K562 (cell line): ENCODE measurements around the gene PLXNA2. TPM values are rescaled to one million over a fixed set of nuclear protein-coding genes. Genes with fewer than 3 reads are reported as not detected.

ENCODE experiments used
- AFF1 ChIP-seq, 2 experiments: fragments of 450-650 bp; IDR thresholded peaks; 2 replicates each; pipeline ENCODE4 v1.6.1; 2018; ENCODE audit warnings: mild to moderate bottlenecking in 2 of 2, low read depth in 1 of 2; ENCODE audit not compliant: partially characterized antibody in 2 of 2
- CCAR2 ChIP-seq: fragments of 200-400 bp; formaldehyde crosslinking; IDR thresholded peaks from 2 replicates; pipeline ENCODE4 v1.6.1; 2017; ENCODE audit warnings: mild to moderate bottlenecking, low read depth, low read length
- EHMT2 ChIP-seq: fragments of 450-650 bp; IDR thresholded peaks from 2 replicates; pipeline ENCODE4 v1.6.1; 2018; ENCODE audit warnings: antibody characterized with exemption
- ELF4 ChIP-seq: fragments of 450-650 bp; formaldehyde crosslinking; IDR thresholded peaks from 2 replicates; pipeline ENCODE4 v1.4.0; 2022; ENCODE audit warnings: missing genetic modification characterization
- ETS1 ChIP-seq: conservative IDR thresholded peaks from 2 replicates; pipeline ENCODE4 v1.6.1; 2011; ENCODE audit warnings: low read depth, mild to moderate bottlenecking, low read length; ENCODE audit not compliant: control insufficient read depth
- GMEB1 ChIP-seq: fragments of 250-450 bp; sonication (Bioruptor Pico); IDR thresholded peaks from 2 replicates; pipeline ENCODE4 v1.4.0; 2020; ENCODE audit warnings: mild to moderate bottlenecking
- KDM1A ChIP-seq, 2 experiments: fragments of 450-650 bp; IDR thresholded peaks; 2 replicates each; pipeline ENCODE4 v1.6.1; 2016; ENCODE audit warnings: mild to moderate bottlenecking in 2 of 2
- KDM2B ChIP-seq: fragments of 250-450 bp; sonication (Bioruptor Pico); IDR thresholded peaks from 2 replicates; pipeline ENCODE4 v1.8.0; 2021; ENCODE audit warnings: mild to moderate bottlenecking, moderate library complexity
- PHF20 ChIP-seq: fragments of 450-650 bp; IDR thresholded peaks from 2 replicates; pipeline ENCODE4 v1.6.1; 2018; ENCODE audit not compliant: partially characterized antibody
- THRB ChIP-seq: fragments of 450-650 bp; formaldehyde crosslinking; conservative IDR thresholded peaks from 2 replicates; pipeline ENCODE4 v1.4.0; 2022; ENCODE audit warnings: mild to moderate bottlenecking, missing genetic modification characterization
- YY1 ChIP-seq, 3 experiments: IDR thresholded peaks; 2 replicates each; pipeline ENCODE4 v1.6.1; 2011; ENCODE audit warnings: low read length in 2 of 3, mild to moderate bottlenecking in 2 of 3, moderate library complexity in 2 of 3, borderline replicate concordance in 1 of 3, control low read depth in 1 of 3, low read depth in 1 of 3; ENCODE audit not compliant: insufficient read depth in 3 of 3, insufficient replicate concordance in 2 of 3, control insufficient read depth in 1 of 3, insufficient read length in 1 of 3; ENCODE audit errors: extremely low read depth in 1 of 3
- ZBTB26 ChIP-seq: fragments of 450-650 bp; formaldehyde crosslinking; IDR thresholded peaks from 2 replicates; pipeline ENCODE4 v1.4.0; 2022; ENCODE audit warnings: missing genetic modification characterization
- ZNF41 ChIP-seq: fragments of 250-450 bp; sonication (Bioruptor Pico); conservative IDR thresholded peaks from 2 replicates; pipeline ENCODE4 v1.4.0; 2020; ENCODE audit warnings: mild to moderate bottlenecking
- polyA plus RNA-seq, 8 experiments: library from polyadenylated mRNA; depleted of rRNA in 4 of 8; stranded (reverse) in 5 of 8; unstranded in 3 of 8; fragments of >200 nt; fragmentation: Nextera tagmentation in 2 of 8; fragmentation: Illumina TruSeq in 1 of 8; extraction: Ambion mirVana in 2 of 8; extraction: Trizol in 1 of 8; gene quantifications; 2 replicates each; pipeline versions ENCODE4 v1.2.1 to v1.2.3, GENCODE V29; 2011 to 2014; ENCODE audit warnings: inconsistent platforms in 1 of 8, missing spikeins in 1 of 8
- total RNA-seq, 7 experiments: library from RNA; depleted of rRNA in 6 of 7; stranded (reverse); fragments of >200 nt in 6 of 7; fragmentation: Illumina TruSeq in 2 of 7; extraction: Trizol in 2 of 7; gene quantifications; 2 replicates each; pipeline versions ENCODE4 v1.2.1 to v1.2.3, GENCODE V29; 2011 to 2021; ENCODE audit warnings: low replicate concordance in 1 of 7

PLXNA2 gene
- total and polyA plus RNA-seq, 9 of the 15 experiments (the other 6 are each of a cell fraction or from before 2014, with no cell fraction given) = 0.01 to 1.3 (median 0.32) TPM

GRCh38 chr1:208215393-208215792 is 28.8 kb downstream of the PLXNA2 start (continued):
- no peak for TF ChIP-seq AFF1 (IDR thresholded peaks at IDR 0.05; ENCODE audit: low read depth in 1 of 2, partially characterized antibody in 2 of 2)
- TF ChIP-seq ZBTB26 (CRISPR knock-in tag) = peak; percentile 68; the same call in 1 of the 2 replicates
- TF ChIP-seq ZNF41 (CRISPR knock-in tag) = no peak
- TF ChIP-seq CCAR2 = no peak
- 0 out of 2 replicates have a peak, but pooled peaks have one; percentile 65 for TF ChIP-seq ELF4 (CRISPR knock-in tag)
- peak in 1 of 2 experiments; percentile 58; a peak in 1 of 4 replicates for TF ChIP-seq KDM1A (IDR thresholded peaks at IDR 0.05)
- no peak for TF ChIP-seq ETS1
- peak; percentile 39; the same call in 1 of the 2 replicates for TF ChIP-seq THRB
- TF ChIP-seq KDM2B (CRISPR knock-in tag) = no peak
- TF ChIP-seq PHF20 = peak; percentile 17
- TF ChIP-seq GMEB1 (CRISPR knock-in tag) = no peak
- peak; percentile 40; the same call in 1 of the 2 replicates for TF ChIP-seq EHMT2
- no peak for TF ChIP-seq YY1 (IDR thresholded peaks at IDR 0.05; ENCODE audit: borderline replicate concordance in 1 of 3, control insufficient read depth in 1 of 3, extremely low read depth in 1 of 3, insufficient read depth in 3 of 3, insufficient read length in 1 of 3, insufficient replicate concordance in 2 of 3, low read depth in 1 of 3, low read length in 2 of 3)
